ENCODE results near the gene COL5A2.

COL5A2 gene

GRCh38 chr2:189049709-189050164 lies 129.8 kb downstream of the COL5A2 start:
- DNase-seq (ENCODE audit: low read depth): no peak

GRCh38 chr2:189048189-189048588 lies 131.4 kb downstream of the COL5A2 start:
- DNase-seq (ENCODE audit: low read depth): no peak

GRCh38 chr2:189047171-189047888 lies 132.2 kb downstream of the COL5A2 start:
- no peak for DNase-seq (ENCODE audit: low read depth)

- no peak for DNase-seq (ENCODE audit: low read depth)
Measured at GRCh38 chr2:189046320-189046719, 133.2 kb downstream of the COL5A2 start.

GRCh38 chr2:189045836-189046235 lies 133.7 kb downstream of the COL5A2 start:
- DNase-seq (ENCODE audit: low read depth): no peak

GRCh38 chr2:189037518-189037917 lies 142.0 kb downstream of the COL5A2 start:
- DNase-seq (ENCODE audit: low read depth): peak; percentile 77

GRCh38 chr2:189024901-189025618 lies 154.5 kb downstream of the COL5A2 start:
- no peak for DNase-seq (ENCODE audit: low read depth)

- DNase-seq (ENCODE audit: low read depth): peak; percentile 68
Measured at GRCh38 chr2:189022492-189022891, 157.1 kb downstream of the COL5A2 start.

- DNase-seq (ENCODE audit: low read depth): peak; percentile 95
Measured at GRCh38 chr2:189022053-189022481, 157.5 kb downstream of the COL5A2 start.

GRCh38 chr2:189020179-189020578 lies 159.4 kb downstream of the COL5A2 start:
- no peak for DNase-seq (ENCODE audit: low read depth)

- no peak for DNase-seq (ENCODE audit: low read depth)
Measured at GRCh38 chr2:189018631-189019030, 160.9 kb downstream of the COL5A2 start.

- no peak for DNase-seq (ENCODE audit: low read depth)
Measured at GRCh38 chr2:189016311-189016861, 163.2 kb downstream of the COL5A2 start.

GRCh38 chr2:189015359-189015758 lies 164.2 kb downstream of the COL5A2 start:
- DNase-seq (ENCODE audit: low read depth): no peak

- DNase-seq (ENCODE audit: low read depth): no peak
Measured at GRCh38 chr2:189014449-189015138, 165.0 kb downstream of the COL5A2 start.

- DNase-seq (ENCODE audit: low read depth): no peak
Measured at GRCh38 chr2:189013671-189014448, 165.7 kb downstream of the COL5A2 start.

- no peak for DNase-seq (ENCODE audit: low read depth)
Measured at GRCh38 chr2:189013031-189013430, 166.5 kb downstream of the COL5A2 start.

GRCh38 chr2:189012351-189012750 lies 167.2 kb downstream of the COL5A2 start:
- DNase-seq (ENCODE audit: low read depth): no peak

- no peak for DNase-seq (ENCODE audit: low read depth)
Measured at GRCh38 chr2:189010536-189010935, 169.0 kb downstream of the COL5A2 start.

- DNase-seq (ENCODE audit: low read depth): no peak
Measured at GRCh38 chr2:189008555-189009262, 170.9 kb downstream of the COL5A2 start.

- DNase-seq (ENCODE audit: low read depth): peak; percentile 73
Measured at GRCh38 chr2:189002079-189002478, 177.5 kb downstream of the COL5A2 start.

GRCh38 chr2:189000221-189000620 lies 179.3 kb downstream of the COL5A2 start:
- no peak for DNase-seq (ENCODE audit: low read depth)

All from HS-5 (cell line).